ES-I3 (cell line): ENCODE results near the gene TINAG.

Experiments
- H3K36me3 ChIP-seq: 2 replicates; pipeline ENCODE4 v1.6.1; 2013; ENCODE audit warnings: mild to moderate bottlenecking, low read length, control low read depth, moderate library complexity; ENCODE audit not compliant: insufficient read depth
- H3K4me1 ChIP-seq: 2 replicates; pipeline ENCODE4 v1.6.1; 2013; ENCODE audit warnings: mild to moderate bottlenecking, control low read depth, low read length; ENCODE audit not compliant: insufficient read depth
- H3K9ac ChIP-seq: 2 replicates; pipeline ENCODE4 v1.6.1; 2013; ENCODE audit warnings: low read depth, mild to moderate bottlenecking, low read length, moderate library complexity
- H3K9me3 ChIP-seq: 2 replicates; pipeline ENCODE4 v1.6.1; 2013; ENCODE audit warnings: mild to moderate bottlenecking, low read length, moderate library complexity; ENCODE audit not compliant: control insufficient read depth, insufficient read depth

The TINAG gene

DNA sequence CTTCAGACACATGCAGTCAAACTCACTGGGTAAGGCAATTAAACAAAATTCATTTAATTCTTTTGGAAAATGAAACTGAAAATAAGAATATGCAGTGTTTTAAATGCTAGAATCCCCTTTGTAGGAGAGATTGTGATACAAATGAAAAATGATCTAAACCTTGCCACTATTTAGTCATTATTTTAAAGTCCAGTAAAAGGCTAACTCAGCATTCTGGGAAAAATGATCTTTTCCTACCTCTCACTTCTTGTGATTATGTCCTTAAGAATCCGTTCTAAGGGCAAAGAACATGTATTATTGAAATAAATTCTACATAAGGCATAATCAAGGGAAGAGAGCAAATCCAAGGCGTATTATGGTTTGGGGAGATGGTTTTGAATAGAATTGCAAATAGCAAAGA, 46.4 kb downstream of the TINAG start:
- Histone ChIP-seq H3K36me3 (no peaks in the 10 kb centered on the region), H3K9me3 (no peaks in the 10 kb centered on the region), H3K4me1 (no peaks in the 10 kb centered on the region), H3K9ac (no peak overlapping the region)

DNA sequence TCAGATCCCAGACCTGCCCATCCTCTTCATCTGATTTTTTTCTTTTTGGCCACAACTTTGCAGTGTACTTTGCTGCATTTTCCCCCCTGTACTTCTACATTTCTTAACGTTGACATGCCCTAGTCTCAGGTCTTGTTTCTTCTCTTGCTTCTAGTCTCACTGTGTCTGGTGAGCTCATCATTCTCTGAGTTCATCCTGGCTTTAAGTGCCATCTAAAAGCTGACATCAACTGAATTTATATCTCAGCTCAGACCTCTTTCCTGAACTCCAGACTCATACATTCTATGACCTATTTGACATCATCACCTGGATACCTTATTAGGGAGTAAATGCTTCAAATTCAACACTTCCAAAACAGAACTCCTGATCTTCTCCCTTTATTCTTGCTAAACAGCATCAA, 48.9 kb downstream of the TINAG start:
- Histone ChIP-seq H3K9me3 (no peaks in the 10 kb centered on the region), H3K4me1 (no peaks in the 10 kb centered on the region), H3K36me3 (no peaks in the 10 kb centered on the region)

DNA sequence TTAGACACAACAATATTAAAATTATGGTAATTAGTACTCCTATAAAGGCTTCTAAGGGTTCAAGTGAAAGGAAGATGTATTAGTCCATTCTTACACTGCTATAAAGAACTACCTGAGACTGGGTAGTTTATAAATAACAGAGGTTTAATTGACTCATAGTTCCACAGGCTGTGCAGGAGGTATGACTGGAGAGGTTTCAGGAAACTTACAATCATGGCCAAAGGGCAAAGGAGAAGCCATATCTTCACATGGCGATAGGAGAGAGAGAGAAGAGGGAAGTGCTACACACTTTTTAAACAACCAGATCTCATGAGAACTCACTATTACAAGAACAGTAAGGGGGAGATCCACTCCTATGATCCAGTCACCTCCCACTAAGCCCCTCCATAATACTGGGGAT, 52.9 kb downstream of the TINAG start:
- Histone ChIP-seq H3K9ac (no peak overlapping the region), H3K4me1 (no peaks in the 10 kb centered on the region), H3K36me3 (no peaks in the 10 kb centered on the region), H3K9me3 (no peaks in the 10 kb centered on the region)

More for the DNA sequence above, 48.9 kb downstream of the TINAG start:
- no peak overlapping the region for H3K9ac ChIP-seq

DNA sequence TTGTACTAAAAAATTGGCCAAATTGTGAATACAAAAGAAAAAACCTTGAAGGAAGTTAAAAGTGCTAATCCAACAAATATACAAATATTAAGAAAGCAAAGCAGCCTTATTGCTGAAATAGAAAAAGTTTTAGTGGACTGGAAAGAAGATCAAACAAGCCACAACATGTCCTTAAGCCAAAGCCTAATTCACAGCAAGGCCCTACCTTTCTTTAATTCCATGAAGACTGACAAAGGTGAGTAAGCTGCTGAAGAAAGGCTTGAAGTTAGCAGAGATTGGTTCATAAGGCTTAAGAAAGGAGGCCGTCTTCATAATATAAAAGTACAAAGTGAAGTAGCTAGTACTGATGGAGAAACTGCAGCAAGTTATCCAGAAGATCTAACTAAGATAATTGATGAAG, 53.5 kb downstream of the TINAG start:
- Histone ChIP-seq H3K9ac (no peak overlapping the region), H3K36me3 (no peaks in the 10 kb centered on the region), H3K9me3 (no peaks in the 10 kb centered on the region), H3K4me1 (no peaks in the 10 kb centered on the region)

DNA sequence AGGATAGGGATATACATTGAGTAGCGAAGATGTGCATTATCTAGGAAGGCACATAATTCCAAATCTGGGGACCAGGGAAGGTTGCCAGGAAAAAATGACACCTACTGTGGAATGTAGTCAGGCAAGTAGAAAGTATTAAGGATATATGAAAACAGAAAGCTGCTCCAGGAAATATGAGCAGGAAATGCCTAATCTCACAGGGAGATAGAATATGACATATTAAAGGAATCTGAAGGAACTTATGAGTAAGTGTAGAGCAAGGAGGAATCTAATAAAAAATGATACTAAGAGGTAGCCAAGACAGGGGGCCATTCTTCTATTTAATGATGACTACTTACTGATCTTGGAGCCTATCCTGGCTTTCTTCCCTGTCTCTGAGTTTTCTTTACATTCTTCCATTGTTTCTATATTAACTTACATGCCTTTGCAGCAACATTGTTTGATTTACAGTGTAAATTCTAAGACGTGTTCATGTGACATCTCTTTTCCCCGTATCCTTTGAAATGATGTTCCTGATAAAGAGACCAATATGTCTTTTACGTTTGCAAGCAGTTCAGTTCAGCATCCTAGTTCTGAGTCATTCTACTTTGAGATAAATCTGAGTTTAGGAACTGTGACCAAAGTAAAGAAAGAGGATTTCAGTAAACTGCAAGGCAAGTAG, 58.6 kb downstream of the TINAG start:
- Histone ChIP-seq H3K4me1 (no peaks in the 10 kb centered on the region), H3K36me3 (no peaks in the 10 kb centered on the region), H3K9ac (no peak overlapping the region), H3K9me3 (no peaks in the 10 kb centered on the region)

DNA sequence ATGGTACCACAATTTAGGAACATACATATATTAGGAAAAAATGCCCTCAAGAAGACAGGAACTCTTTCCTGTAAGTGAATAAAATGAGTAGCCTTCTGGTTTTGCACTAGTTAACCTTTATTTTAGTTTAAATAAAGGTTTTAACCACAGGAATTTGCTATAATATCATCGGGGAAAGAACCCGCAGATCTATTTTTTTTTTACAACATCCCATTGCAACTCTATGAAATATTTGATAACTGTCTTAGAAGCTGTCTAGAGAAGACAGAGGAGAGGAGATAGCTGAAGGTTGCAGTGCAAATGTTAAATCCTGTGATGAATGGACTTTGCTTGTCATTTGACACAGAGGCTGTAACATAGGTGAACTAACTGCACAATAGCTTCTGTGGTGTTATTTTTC, 69.5 kb downstream of the TINAG start:
- no peaks in the 10 kb centered on the region for H3K9me3 ChIP-seq
- no peak overlapping the region for H3K9ac ChIP-seq
- H3K36me3 ChIP-seq, result no peaks in the 10 kb centered on the region; the same call in 1 of the 2 replicates

DNA sequence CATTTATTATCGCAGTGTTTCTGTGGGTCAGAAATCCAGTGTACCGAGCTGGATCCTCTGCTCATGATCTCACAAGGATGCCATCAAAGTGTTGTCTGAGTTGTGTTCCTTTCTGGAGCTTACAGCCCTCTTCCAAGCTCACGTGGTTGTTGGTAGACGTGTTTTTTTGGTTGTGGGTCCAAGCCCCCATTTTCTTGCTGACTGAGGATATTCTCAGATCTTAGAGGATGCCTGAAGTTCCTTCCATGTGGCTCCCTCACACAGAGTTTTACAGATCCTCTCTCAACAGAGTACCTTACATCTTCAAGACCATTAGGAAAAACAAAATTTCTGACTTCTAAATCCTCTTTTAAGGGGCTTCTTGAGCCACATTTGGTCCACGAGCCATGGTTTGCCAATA, 78.1 kb downstream of the TINAG start:
- Histone ChIP-seq H3K36me3 (no peaks in the 10 kb centered on the region), H3K9ac (no peak overlapping the region), H3K9me3 (no peaks in the 10 kb centered on the region), H3K4me1 (no peaks in the 10 kb centered on the region)

More for the DNA sequence above, 69.5 kb downstream of the TINAG start:
- H3K4me1 ChIP-seq, result no peaks in the 10 kb centered on the region

DNA sequence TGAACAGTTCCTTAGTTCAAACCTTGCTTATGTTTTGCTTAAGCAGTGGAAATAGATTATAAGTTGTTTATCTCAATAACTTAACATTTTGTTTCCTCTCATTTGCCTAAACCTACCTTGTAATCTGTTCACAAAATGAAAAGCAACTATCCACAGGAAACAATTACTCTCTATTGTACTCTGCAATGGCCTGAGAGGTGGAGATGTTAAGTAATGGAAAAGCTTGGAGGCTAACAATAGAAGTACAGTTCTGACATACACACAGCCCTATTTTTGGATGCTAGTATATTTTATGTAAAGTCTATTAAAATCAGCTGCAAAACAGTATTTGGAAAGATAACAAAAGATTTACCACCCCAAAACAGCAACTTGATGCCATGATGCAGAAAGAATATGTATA, 82.1 kb downstream of the TINAG start:
- Histone ChIP-seq H3K9ac (no peak overlapping the region), H3K4me1 (no peaks in the 10 kb centered on the region), H3K36me3 (no peaks in the 10 kb centered on the region), H3K9me3 (0 out of 2 replicates have a peak, but pooled peaks cover 4% of the 10 kb centered on the region)

DNA sequence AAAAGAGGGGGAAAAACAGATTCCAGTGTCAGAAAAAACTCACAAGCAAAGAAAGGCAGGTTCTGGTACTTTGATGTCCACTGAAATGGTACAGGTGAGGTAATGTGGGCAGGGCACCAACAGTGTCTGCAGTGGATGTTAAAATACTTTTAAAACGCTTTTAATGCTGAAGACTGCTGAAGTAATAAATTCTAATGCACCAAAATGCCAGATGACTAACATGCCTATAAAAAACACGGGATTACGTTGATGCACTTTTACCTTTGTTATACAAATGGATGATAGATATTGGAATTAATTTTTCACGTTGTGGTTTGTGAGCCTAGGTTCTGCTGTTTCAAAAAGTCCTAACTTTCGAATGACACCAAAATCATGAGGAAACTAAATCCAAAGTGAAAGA, 83.3 kb downstream of the TINAG start:
- Histone ChIP-seq H3K9ac (no peak overlapping the region), H3K36me3 (no peaks in the 10 kb centered on the region), H3K9me3 (0 out of 2 replicates have a peak, but pooled peaks cover 4% of the 10 kb centered on the region), H3K4me1 (no peaks in the 10 kb centered on the region)

DNA sequence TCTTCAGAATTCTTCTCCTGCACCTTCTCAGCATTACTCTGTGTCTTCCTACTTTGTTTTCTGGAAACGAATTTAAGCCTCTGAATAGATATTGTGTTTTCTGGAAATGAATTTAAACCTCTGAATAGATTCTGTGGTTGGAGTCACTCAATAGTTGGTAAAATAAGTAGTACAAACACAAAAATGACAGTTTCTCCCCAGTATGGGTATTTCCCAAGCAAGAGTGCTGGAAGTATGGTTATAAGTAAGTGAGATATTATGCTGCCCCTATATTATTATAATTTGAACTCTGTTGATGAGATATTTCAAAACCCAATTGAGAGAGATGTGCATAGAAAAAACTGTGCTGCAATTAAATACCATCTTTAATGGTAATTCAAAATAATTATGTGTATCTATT, 94.9 kb downstream of the TINAG start:
- H3K36me3 ChIP-seq, result no peaks in the 10 kb centered on the region
- H3K4me1 ChIP-seq, result no peaks in the 10 kb centered on the region
- no peak overlapping the region for H3K9ac ChIP-seq
- H3K9me3 ChIP-seq, result no peaks in the 10 kb centered on the region

DNA sequence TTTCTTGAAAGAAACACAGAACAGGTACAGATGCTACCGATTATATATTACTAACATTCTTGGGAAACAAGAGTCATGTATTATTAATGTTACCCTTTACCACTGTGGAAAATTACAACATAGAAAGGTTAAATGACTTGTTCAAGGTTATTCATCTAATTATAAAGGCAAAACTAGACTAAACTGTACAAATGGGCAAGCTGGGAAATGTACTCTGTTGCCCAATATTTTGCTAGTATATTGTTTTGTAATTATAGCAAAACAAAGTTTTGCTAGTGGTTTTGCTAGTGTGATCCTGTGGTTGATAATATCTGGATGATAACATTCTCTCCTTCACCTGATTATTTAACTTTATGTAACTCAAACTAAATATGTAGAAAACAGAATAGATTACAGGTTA, 96.5 kb downstream of the TINAG start:
- Histone ChIP-seq H3K4me1 (no peaks in the 10 kb centered on the region), H3K9ac (no peak overlapping the region), H3K9me3 (no peaks in the 10 kb centered on the region), H3K36me3 (no peaks in the 10 kb centered on the region)

DNA sequence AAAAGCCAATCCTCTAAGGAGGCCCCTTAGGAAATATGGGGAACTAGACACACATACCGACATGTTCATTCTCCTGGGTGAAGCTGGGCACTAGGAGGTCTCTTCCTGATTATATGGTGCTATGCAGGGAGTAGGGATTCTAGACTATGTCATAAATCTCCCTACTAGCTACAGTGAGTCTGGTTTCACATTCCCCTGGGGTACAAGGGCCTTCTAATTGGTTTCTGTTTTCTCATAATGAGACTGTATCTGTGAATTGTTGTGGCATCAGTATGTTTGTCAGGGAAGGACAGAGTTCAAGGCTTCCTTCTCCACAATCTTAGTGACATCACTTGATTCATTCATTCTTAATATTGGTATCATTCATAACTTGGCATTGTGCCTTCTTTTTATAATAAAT, 103.5 kb downstream of the TINAG start:
- Histone ChIP-seq H3K36me3 (no peaks in the 10 kb centered on the region), H3K4me1 (no peaks in the 10 kb centered on the region), H3K9me3 (no peaks in the 10 kb centered on the region), H3K9ac (no peak overlapping the region)

DNA sequence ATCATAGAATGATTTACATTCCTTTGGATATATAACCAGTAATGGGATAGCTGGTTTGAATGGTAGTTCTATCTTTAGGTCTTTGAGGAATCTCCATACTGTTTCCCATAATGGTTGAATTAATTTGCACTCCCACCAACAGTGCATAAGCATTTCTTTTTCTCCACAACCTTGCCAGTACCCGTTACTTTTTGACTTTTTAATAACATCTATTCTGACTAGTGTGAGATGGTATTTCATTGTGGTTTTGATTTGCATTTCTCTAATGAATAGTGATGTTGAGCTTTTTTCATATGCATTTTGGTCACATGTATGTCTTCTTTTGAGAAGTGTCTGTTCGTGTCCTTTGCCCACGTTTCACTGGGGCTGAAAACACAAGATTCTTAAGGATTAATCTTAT, 107.3 kb downstream of the TINAG start:
- Histone ChIP-seq H3K4me1 (no peaks in the 10 kb centered on the region), H3K9me3 (no peaks in the 10 kb centered on the region), H3K9ac (no peak overlapping the region), H3K36me3 (no peaks in the 10 kb centered on the region)

DNA sequence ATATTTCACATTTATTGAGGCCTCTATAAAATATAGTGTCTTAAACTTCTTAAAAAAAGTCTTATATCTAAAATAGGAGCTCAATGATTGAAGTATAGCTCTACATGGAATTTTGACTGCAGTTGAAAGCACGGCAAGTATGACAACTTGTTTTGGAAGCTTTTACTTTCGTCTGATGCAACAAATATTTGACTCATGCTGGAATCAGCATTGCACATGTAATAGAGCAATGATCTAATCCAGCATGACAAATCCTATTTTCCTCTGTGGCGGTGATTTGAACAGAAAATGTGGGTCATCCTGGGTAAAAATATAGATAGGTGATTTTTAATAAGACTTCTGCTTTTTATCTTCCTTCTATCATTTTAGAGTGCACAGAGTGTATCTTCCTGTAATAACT, 111.6 kb downstream of the TINAG start:
- Histone ChIP-seq H3K9me3 (no peaks in the 10 kb centered on the region), H3K36me3 (no peaks in the 10 kb centered on the region), H3K4me1 (no peaks in the 10 kb centered on the region)

DNA sequence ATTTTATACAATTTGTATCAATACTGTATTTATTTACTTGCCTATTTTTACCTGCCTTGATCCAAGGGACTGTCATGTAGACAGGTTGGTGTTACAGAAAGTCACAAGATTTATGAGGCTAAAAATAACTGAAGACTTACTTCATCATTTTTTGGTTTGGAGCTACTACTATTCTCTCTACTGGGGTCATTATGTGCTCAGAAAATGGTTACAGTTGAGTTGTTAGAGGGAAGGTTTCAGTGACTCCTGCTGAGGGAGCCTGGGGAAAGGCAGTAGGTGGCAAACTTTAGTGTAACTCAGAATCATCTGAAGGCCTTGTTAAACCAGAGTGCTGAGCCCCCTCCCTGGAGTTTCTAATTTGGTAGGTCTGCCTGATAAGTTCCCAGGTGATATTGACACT, 118.8 kb downstream of the TINAG start:
- H3K9ac ChIP-seq, result no peak overlapping the region
- no peaks in the 10 kb centered on the region for H3K9me3 ChIP-seq
- no peaks in the 10 kb centered on the region for H3K4me1 ChIP-seq
- H3K36me3 ChIP-seq, result no peaks in the 10 kb centered on the region

More for the DNA sequence above, 111.6 kb downstream of the TINAG start:
- no peak overlapping the region for H3K9ac ChIP-seq
